GM19395 (cell line): ENCODE data around the gene IGF1.

Experiments
- ATAC-seq: cut with Tn5 transposase; IDR thresholded peaks from one replicate; pipeline ENCODE4 v1.9.1; 2021; ENCODE audit warnings: mild to moderate bottlenecking, moderate library complexity; ENCODE audit not compliant: unreplicated experiment

IGF1 gene

DNA sequence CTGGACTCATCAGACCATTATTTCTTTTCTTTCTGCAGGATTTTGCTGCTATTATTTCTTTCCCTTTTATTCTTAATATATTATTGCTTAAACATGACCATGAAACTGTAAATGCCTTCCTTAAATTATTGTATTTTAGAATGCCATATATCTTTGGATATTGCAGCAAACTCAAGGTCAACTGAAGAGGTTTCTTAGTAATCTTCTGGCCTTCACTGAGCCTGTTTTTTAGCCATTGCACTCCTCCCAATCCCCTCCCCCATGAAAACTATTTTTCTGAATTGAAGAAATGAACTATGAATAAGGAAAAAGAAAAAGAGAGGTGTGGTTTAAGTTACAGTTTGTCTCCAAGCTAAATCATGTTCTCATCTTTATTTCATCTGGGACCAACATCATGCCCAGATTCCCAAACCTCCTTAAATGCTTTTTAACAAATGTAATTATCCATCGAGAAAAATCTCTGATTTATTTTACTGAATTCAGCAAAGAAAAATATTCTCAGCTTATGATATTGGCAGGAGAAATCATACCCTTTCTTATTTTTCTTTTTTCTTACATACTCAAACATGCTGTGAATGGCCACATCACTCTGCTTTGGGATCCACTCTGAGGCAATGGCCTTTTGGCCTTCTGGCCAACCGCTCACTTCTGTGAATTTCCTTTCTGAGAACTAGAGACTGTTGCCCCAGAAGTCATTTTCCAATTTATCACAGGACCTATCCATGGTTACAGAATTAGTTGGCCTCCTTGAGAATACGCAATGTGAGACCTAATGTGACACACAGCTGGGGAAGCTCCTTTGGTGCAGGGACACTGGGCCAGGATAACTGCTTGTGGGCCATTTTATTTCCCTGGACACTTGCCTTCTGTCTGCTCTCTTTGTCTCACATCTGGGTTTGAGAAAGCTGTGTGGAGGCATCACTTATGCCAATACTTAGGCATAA is 50.9 kb downstream of the IGF1 start:
- ATAC-seq, result no peak

DNA sequence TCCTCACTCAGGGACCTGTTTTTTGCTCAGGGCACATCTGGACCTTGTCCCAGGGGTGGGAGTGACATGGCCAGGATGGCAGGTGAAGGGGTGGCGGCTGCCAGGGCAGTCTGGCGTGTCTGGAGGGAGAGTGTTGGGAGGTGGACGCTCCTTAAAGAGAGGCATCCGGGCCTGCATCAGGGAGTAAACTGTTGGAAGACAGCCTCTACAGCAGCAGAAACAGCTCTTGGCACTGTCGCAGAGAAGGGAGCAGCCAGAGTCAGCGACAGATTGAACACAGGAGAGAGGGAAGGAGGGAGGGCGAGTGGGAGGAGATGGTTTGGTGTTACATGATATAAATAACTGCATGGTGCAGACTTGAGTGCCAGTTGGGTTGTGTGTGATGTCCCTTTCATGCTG is 52.8 kb downstream of the IGF1 start:
- ATAC-seq, result no peak

DNA sequence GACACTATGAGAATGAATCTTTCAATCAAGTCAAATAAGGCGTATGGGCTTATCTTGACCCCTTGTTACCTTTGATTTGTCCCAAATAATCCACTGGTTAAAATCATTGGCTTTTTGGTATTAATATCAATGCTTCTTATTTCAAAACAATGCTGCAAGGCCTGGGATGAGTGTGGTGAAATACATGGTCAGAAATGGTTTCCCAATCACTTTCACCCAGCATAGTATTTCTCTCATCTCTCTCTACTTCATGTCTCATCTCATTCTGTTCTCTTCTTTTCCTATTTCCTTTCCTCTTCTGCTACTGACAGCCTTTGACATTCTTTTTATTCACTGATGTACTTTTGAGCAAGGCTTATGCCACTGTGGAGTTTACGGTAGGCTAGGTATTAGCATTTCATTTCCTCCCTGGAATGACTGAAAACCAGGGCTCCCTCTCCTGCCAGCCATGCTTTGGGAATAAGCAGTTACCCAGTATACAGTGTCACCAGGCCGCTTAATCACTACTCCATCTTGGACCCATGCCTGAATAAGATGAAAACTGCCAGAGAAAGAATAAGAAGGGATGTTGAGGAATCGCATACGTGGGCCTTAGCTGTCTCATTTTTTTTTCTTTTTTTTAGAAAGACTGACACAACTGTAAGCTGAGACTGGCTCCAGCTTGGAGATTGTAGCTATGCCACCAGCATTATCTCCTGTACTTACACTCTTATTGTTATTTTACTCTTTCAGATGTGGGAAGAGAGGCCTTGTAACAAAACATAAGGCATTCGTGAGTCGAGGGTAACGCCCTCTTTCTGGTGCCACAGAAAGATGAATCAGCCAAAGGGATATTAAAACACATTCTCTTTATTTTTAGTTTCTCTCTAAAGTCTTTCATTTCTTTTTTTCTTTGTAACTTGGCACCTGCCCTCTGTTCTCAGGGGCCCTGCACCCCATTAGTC is 53.5 kb downstream of the IGF1 start:
- ATAC-seq, result no peak

DNA sequence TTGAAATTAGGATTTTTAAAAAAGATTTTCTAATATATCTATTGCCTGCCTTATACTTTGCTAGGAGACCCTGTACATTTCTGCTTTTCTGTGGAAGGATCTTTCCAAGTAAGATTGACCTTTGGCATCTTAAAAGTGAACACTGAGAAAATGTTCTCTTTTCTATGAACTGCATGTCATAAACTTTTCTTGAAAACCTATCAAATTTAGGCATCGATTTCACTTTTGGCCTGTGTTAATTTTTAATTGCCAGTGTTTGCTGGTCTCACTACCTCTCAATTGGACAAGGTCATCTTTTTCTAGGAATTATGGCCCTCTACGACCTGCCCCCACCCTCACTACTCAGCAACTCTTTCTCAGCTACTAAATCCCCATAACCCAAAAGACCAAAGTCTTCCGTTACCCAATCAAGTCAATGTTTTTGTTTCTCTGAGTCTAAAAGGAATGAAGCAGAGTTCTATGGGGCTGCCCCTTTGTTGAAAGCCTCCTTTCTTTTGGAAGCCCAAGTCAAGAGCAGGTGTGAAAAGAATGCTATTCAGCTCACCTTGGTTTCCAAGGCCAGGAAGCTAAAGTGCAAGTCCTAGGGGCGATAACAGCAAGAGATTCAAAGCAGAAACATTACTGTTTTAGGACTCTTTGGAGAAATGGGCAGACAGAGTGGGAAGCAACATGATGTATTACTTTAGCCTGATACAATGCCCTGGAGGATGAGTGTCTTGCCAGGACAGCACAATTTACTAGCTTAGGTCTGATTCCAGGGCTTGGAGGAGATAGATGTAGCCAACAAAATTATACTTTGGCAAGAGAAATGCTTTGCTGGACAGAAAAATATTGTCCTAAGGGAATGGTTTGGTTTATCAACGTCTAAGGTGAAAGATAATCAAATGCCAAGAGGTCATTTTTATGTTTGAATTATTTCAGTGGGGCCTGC is 55.0 kb downstream of the IGF1 start:
- no peak for ATAC-seq

DNA sequence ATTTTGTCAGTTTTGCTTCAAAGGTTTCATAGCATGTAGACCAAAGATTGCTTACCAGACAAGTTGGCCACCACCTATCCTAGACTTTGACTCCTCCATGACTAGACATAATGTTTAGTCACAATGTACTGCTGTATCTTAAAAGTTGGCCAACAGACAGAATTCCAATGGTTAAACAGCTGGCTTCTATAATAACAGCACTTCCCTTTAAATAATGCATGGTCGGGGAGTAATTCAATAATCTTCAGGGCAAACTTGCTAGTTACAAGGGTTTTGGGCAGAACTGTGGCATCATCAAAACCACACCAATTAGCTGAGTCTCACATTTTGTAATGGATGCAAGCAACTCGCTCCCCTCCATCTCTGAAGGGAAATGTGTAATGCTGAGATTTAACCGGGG is 56.9 kb downstream of the IGF1 start:
- ATAC-seq, result no peak

DNA sequence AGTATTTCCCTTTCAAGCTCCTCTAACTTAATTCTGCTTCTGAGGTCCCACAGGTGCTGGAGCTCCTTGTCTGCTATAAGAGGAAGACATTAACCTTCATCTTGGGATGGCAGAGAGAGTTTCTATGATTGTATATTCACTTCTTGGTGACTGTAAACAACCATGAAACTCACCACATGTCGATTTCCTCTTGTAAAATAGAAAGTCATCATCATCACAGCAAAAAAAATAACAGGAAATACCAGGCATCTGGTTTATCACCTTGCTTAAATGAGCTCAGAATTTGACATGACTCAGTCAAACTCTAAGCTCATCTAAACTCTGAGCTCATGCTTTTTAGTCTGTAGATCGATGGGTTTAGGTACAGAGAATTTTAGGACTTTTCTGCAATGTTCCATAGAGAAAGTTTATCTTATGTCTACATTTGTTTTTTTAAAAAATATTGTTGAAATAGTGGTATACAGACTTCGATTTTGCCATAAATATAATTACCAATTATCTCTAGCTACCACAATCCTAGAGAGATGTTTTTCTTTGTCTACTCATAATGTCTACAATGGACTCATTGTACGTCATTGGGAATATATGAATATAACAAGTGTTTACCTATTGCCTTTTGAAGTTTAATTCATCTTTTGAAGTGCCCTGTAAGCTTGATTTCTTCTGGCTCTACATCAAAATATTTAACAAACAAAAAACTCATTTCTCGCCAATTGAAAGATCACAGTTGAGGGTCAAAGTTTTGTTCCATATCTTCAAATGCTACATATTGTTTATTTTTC is 58.4 kb downstream of the IGF1 start:
- ATAC-seq, result no peak

DNA sequence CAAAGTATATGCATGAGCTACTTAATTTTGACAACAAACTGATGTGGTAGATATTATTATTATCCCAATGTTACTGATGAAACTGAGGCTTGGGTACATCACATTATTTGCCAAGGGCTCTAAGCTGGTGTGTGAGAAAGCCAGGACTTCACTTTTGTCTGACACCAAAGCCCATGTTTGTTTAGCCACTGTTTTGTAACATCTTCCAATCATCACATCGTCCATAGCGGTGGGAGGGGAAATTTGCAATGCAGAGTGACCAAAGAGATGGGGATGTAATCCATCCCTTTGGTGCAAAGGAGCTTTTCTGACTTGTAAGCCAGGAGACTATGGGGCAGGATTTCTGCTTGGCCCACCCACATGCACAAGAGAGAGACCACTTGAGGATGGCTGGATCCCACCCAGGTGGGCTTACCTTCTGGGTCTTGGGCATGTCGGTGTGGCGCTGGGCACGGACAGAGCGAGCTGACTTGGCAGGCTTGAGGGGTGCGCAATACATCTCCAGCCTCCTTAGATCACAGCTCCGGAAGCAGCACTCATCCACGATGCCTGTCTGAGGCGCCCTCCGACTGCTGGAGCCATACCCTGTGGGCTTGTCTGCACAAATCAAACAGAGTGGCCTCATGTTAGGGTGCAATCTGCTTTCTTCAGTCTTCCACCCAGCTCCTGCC is 61.1 kb downstream of the IGF1 start:
- no peak for ATAC-seq

DNA sequence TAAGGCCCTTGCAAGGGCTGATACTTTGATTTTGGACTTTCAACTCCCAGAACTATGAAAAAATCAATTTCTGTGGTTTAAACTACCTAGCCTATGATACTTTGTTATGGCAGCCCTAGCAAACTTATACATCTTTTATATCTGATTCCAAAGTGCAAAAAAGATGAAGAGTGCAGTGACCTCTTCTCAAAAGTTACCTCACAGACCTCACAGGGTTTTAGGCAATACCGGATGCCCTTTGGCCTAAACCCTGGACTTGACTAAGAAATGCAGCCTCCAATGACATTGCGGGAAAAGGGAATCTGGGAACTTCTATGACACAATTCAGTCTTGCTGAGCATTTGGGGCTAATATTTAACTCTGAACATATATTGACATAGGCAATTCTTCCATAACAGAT is 63.3 kb downstream of the IGF1 start:
- ATAC-seq, result no peak

DNA sequence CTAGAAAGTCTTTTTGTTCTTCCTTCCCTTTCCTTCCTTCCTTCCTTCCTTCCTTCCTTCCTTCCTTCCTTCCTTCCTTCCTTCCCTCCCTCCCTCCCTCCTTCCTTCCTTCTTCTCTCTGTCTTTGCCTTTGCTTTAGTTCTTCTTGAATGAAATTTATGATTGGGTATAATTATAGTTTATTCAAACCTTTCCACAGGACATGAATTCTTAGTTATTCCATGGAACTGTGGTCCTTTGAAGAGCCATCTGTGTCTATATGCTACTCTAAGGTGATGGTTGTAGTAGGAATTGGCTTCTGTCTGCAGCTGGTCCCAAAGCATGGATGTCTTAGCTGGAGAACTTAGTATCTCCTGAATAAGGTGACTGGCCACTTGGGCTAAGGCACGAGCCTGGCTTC is 64.8 kb downstream of the IGF1 start:
- ATAC-seq, result no peak

DNA sequence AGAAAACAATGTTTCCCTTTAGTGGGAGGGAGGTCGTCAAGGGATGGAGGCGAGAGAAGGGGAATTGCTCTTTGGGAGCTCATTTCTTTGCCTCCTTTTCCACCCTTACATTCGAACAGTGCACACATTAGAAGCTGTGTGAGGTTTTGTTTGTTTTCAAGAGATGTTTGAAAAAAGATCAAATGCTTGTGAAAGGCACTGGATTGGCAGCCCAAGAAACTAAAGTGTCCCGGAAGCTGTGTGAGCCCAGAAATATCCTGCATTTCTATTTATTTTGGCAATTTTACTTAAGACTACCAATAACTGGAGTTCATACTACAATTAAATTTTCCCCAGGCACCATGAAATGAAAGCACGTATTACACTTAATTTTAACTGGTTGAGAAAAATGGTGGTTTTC is 67.0 kb downstream of the IGF1 start:
- no peak for ATAC-seq

DNA sequence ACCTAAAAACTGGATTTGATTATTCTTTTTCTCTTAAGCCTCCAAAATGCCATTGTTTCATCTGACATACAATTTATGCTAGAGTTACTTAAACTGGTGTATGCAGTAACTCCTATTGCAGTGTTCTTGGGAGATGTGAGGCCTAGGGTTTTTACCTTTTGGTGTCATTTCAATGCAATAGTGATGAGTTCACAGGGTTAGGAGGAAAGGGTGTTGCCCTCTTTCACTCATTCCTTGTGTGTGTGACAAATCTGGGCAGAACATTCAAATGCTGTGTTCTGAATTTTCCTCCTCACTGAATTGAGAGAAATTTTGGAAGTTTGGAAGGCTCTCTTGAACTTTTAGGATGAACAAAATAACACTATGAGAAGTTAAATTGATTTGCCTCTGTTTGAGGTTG is 69.9 kb downstream of the IGF1 start:
- no peak for ATAC-seq

DNA sequence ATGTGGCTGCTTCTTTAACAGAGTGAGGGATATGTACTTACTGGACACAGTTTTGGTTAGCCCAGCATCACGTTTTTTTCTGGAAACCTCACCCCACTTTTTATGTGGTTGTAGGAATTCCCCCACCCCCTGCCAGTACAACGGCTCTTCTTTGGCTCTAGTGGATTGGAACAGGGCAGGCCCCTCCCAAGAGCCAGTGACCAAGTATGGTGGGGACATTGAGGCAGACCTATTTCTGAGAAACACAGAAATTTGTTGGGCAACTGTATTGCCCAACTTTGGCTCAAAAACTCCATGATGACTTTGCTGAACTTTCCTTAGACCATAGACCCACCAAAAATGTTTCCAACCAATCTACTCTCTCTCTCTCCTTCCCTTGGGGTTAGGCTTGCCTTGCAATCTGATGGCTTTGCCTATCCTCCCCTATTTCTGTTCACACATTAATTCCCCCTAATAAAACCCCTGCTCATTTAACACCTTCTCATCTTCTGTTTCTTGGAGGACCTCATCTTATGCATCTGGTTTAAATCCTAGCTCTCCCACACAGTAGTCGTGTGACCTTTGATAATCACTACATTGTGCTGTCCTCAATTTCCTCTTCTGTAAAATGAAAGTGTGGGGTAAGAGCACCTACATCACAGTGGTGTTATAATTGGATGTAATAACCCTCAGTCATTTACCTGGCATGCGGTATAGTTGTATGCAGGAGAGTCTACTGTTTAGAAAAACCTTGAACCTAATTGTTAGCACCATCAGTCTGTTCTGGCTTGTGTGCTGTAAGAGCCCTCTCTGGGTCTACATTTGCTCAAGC is 71.7 kb downstream of the IGF1 start:
- no peak for ATAC-seq

DNA sequence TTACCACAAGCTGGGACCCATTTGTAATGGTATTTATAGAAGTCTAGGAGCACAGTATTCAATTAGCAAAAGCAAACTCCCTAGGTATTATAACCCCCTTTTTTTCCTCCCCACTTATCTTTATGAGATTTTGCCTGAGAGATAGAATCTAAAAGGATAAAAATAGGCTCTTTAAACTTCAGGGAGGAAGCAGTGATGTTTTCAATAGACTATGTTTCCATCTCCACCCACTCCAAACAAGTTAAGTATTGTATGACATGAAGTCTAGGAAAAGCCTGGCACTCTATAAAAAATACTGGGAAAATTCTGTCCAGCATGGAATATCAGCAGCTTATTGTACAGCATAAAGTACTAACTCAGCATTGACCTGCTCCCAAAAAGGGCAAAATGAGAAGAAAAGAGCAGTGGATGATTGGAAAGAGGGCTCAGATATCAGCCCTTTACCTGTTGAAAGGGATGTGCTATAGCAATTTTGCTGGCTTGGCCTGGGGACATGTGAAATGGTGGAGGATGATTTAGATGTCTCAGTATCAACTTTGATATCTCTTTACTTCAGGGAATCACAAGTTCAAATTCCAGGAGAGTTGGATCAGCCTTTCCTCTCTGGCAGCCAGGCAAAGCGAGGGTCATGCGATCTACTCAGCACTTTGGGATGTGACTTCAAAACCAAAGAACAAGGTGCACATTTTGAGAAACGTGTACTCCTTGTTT is 72.4 kb downstream of the IGF1 start:
- no peak for ATAC-seq

DNA sequence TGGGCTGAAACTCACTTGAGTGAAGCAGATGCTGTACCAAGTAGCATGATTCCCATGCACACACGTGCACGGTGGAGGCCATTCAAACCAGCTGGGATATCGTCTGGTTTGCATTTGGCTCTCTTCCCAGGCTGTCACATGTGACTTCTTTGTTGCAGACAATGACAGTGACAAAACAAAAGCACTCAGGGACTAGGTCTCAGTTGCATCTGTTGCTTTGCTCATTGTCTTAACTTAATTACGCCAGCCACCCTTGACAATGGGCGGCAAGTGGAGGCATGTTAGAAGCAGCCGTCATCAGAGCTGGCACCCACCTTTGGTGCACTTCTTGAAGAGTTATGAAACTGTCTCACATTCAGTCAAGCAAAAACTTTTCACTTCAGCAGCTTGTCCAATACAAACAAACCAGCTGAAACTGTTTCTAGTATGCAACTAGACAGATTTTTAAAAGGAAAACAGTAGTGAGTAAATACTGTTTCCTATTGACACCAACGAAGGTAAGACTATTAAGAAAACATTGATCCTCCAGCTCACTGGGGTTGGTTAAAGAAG is 74.3 kb downstream of the IGF1 start:
- peak; percentile 65 for ATAC-seq

DNA sequence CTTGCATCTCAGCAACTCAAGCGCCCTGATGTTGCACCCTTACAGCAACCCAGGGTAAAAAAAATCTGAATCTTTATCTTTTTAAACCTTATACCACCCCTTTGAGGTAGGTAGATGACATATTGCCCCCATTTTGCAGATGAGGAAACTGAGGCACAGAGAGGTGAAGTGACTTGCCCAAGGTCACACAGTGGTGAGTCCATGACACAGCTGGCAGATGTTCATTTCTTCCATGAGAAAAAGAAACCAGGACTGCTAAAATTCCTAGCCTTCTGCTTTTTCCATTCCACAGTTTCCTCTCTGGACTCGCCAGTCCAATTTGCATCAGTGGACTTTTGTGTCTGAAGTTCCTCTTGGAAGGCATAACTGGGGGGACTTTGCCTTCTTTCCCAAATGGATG is 79.3 kb downstream of the IGF1 start:
- no peak for ATAC-seq

DNA sequence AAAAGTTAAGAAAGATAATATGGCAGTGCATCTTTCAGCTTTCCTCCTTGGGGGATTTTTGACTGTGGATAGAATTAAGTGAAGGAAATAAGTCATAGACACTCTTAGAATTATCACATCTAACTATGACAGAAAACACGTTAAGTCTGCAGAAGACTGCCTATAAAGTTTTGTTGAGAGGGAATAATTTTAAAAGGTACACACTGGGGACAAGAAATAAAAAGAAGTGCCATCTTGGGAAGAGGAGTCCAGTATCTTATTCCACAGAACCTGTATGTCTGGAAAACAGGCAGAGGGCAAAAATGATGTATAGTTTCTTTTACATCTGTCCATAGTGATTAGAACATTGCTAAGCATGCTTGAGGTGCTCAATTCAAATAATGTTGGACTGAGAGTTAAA is 80.7 kb downstream of the IGF1 start:
- no peak for ATAC-seq

DNA sequence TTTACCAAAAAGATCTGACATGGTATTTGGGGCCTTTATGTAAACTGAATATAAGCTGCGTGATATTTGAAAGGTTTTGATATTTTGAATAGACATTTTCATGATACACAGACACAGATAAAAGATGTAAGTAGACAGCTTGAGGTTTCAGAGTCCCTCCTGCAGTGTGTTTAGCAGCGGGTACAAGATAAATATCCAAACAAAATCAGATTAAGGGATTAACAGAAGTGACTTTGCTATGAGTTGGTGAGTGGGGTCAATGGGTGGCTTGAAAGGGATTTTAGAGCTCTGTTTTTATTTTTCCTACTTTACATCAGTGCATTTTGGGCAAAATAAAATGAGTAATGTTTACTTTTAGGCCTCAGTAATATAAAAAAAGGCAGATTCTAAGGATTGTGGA is 84.1 kb downstream of the IGF1 start:
- no peak for ATAC-seq

DNA sequence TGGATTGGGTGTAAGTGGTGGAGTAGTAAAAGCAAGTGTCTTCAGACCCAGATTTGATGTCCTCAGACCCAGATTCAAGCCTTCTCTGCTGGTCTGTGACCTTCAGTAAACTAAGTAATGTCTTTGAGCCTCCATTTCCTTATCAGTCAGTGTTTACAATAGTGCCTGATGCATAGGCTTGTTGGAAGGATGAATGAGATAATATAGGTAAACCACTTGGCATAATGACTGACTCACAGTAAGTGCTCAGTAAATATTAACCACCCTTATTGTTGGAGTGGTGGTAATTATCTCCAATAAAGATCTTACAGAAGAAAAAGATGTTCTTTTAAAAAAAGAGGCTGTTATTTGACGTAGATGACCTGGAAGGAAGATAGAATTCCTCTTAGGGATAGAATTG is 86.2 kb downstream of the IGF1 start:
- ATAC-seq, result no peak
